PC-9 (cell line): Measurements from ENCODE around the gene MEX3A.

Experiments
- CTCF ChIP-seq: fragments of 200-600 bp; sonication (generic); conservative IDR thresholded peaks from 2 replicates; pipeline ENCODE4 v1.6.1; 2017; ENCODE audit warnings: mixed run types, antibody characterized with exemption, mild to moderate bottlenecking, moderate library complexity
- EZH2 ChIP-seq: fragments of 200-600 bp; sonication (generic); IDR thresholded peaks from 2 replicates; pipeline ENCODE4 v1.8.0; 2017; ENCODE audit warnings: antibody characterized with exemption, low read depth

DNA sequence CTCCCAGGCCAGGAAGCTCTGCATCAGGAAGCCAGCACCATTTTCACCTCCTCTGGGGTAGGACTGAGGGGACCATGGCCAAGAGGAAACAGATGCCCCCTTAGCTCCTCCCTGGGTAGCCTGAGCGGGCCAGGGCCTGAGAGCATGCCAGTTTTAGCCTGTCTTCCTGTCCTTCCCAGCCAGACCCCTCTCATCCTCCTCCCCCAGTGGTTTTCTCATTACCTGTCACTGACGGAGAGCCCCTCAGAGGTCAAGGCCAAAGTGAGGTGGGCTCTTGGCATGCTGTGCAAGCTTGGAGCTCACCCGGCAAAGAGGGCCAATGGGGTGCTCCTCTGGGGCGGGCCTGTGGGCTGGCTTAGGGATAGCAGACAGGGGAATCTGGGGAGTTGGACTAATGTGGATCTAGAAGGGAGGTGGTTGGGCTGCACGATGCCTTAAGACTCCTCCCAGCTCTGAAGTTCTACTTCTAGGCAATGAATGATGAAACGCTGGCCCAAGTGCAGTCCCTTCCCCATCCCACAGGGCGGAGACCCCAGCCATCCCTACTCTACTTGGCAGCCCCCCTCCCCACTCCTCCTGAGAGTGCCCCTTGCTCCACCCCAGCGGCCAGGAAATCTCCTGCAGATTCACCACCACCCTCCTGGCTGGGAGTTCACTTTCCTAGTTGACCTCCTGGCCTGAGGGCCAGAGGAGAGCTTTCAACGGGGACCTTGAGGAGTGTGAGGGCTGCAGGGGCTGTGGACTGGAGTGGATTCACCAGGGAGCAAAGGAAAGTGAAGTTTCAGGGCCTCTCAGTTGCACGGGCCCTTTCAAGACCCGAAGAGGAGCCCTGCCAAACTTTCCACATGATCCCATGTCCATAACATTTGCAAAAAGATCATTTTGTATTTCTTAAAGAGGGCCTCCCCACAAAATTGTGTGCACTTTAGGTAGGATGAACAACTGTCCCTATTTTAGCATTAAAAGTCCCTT lies 22.9 kb upstream of the MEX3A start:
- TF ChIP-seq CTCF (no peak), EZH2 (no peak)
